Neuronal stem cell (in vitro differentiated cells): ENCODE measurements around the gene PSG7.
"Not testable (repeated sequence)": the region's sequence is repeated elsewhere in the genome, so short reads cannot be mapped to it uniquely, and the experiment has no call there.

Experiments used
- DNase-seq: peaks from one replicate; pipeline ENCODE4 v3.0.0-alpha.2; 2013; ENCODE audit warnings: low spot score
- H2AFZ ChIP-seq: one replicate; pipeline ENCODE4 v1.6.1; 2013; ENCODE audit warnings: mild to moderate bottlenecking, low read length, inconsistent platforms
- H2AK5ac ChIP-seq: 2 replicates; pipeline ENCODE4 v1.6.1; 2013; ENCODE audit warnings: low read depth, mild to moderate bottlenecking, inconsistent platforms, low read length, moderate library complexity, mixed read lengths
- H2BK120ac ChIP-seq: 2 replicates; pipeline ENCODE4 v1.6.1; 2013; ENCODE audit warnings: low read depth, mild to moderate bottlenecking, inconsistent platforms, low read length, moderate library complexity, mixed read lengths
- H2BK12ac ChIP-seq: one replicate; pipeline ENCODE4 v1.6.1; 2013; ENCODE audit warnings: low read length, inconsistent platforms
- H2BK15ac ChIP-seq: 2 replicates; pipeline ENCODE4 v1.6.1; 2013; ENCODE audit warnings: mild to moderate bottlenecking, low read length, inconsistent platforms, mixed read lengths
- H2BK5ac ChIP-seq: one replicate; pipeline ENCODE4 v1.6.1; 2013; ENCODE audit warnings: inconsistent platforms, mild to moderate bottlenecking, low read length, moderate library complexity
- H3K14ac ChIP-seq: one replicate; pipeline ENCODE4 v1.6.1; 2013; ENCODE audit warnings: low read length, inconsistent platforms
- H3K18ac ChIP-seq: 2 replicates; pipeline ENCODE4 v1.6.1; 2013; ENCODE audit warnings: low read length, inconsistent platforms
- H3K23ac ChIP-seq: 2 replicates; pipeline ENCODE4 v1.6.1; 2013; ENCODE audit warnings: low read depth, mild to moderate bottlenecking, mixed read lengths, low read length, inconsistent platforms; ENCODE audit not compliant: poor library complexity
- H3K27ac ChIP-seq: replicated peaks from 3 replicates; pipeline ENCODE4 v1.5.1; 2013; ENCODE audit warnings: low read length, inconsistent platforms
- H3K27me3 ChIP-seq, 3 experiments: 2 replicates each; pipeline ENCODE4 v1.6.1; 2013; ENCODE audit warnings: low read length in 3 of 3, mild to moderate bottlenecking in 2 of 3, inconsistent platforms in 1 of 3, low read depth in 1 of 3, mixed read lengths in 1 of 3, moderate library complexity in 1 of 3; ENCODE audit not compliant: control insufficient read depth in 3 of 3, insufficient read depth in 3 of 3
- H3K36me3 ChIP-seq, 2 donors: replicated peaks in 1 of 2; 2 replicates each; pipeline ENCODE4 v1.6.1; 2013; ENCODE audit warnings: low read length in 2 of 2; ENCODE audit not compliant: control insufficient read depth in 2 of 2, insufficient read depth in 2 of 2
- H3K4ac ChIP-seq: 2 replicates; pipeline ENCODE4 v1.6.1; 2013; ENCODE audit warnings: inconsistent platforms, mild to moderate bottlenecking, low read length, moderate library complexity
- H3K4me1 ChIP-seq, 2 donors: 1 replicate in 1 of 2; 2 replicates in 1 of 2; pipeline ENCODE4 v1.6.1; 2013; ENCODE audit warnings: low read length in 2 of 2, low read depth in 1 of 2; ENCODE audit not compliant: control insufficient read depth in 2 of 2, insufficient read depth in 1 of 2
- H3K4me2 ChIP-seq: one replicate; pipeline ENCODE4 v1.6.1; 2013; ENCODE audit warnings: mild to moderate bottlenecking, low read length, inconsistent platforms; ENCODE audit not compliant: insufficient read depth, poor library complexity, severe bottlenecking
- H3K4me3 ChIP-seq, 2 donors: 2 replicates each; pipeline ENCODE4 v1.5.1; 2013; ENCODE audit warnings: low read length in 2 of 2, mild to moderate bottlenecking in 2 of 2, inconsistent platforms in 1 of 2, moderate library complexity in 1 of 2
- H3K79me1 ChIP-seq: one replicate; pipeline ENCODE4 v1.6.1; 2013; ENCODE audit warnings: low read depth, mild to moderate bottlenecking, inconsistent platforms, low read length, moderate library complexity
- H3K9ac ChIP-seq: one replicate; pipeline ENCODE4 v1.6.1; 2013; ENCODE audit warnings: mild to moderate bottlenecking, low read depth, low read length, inconsistent platforms; ENCODE audit not compliant: poor library complexity
- H3K9me3 ChIP-seq, 2 donors: replicated peaks in 1 of 2; 2 replicates each; pipeline versions ENCODE3 to v1.6.1; 2013; ENCODE audit warnings: low read length in 2 of 2, mild to moderate bottlenecking in 2 of 2, inconsistent platforms in 1 of 2, low read depth in 1 of 2, mixed read lengths in 1 of 2, moderate library complexity in 1 of 2; ENCODE audit not compliant: control insufficient read depth in 2 of 2, insufficient read depth in 1 of 2
- H4K8ac ChIP-seq: one replicate; pipeline ENCODE4 v1.6.1; 2013; ENCODE audit warnings: low read depth, mild to moderate bottlenecking, inconsistent platforms, low read length, moderate library complexity
- H4K91ac ChIP-seq: one replicate; pipeline ENCODE4 v1.6.1; 2013; ENCODE audit warnings: low read length, low read depth, mild to moderate bottlenecking, inconsistent platforms; ENCODE audit not compliant: poor library complexity
- WGBS, 2 donors: extraction: QIAGEN DNeasy Blood & Tissue Kit; methylation state at CpG; one replicate each; pipeline ENCODE4 v1.1.7; 2013; ENCODE audit warnings: missing lambda C conversion rate in 2 of 2, mixed read lengths in 1 of 2; ENCODE audit not compliant: insufficient read length in 2 of 2, insufficient replicate concordance in 1 of 2; ENCODE audit errors: extremely low coverage in 2 of 2; 5-methylcytosine and 5-hydroxymethylcytosine counted together

PSG7 gene

DNA sequence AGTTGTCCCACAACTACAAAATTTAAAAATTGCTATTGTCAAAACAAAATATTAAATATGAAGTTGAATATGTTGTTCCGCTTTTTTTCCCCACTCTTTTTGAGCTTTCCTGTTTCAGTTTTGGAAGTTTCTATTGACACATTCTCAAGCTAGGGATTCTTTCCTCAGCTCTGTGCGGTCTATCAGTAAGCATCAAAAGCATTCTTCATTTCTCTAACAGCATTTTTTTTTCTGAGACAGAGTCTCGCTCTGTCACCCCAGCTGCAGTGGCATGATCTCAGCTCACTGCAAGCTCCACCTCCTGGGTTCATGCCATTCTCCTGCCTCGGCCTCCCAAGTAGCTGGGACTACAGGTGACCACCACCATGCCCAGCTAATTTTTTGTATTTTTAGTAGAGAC lies 24.1 kb downstream of the PSG7 start:
- H2BK5ac ChIP-seq, H3K14ac ChIP-seq, H4K91ac ChIP-seq, H3K36me3 ChIP-seq, H3K9me3 ChIP-seq, H2AK5ac ChIP-seq, H2AFZ ChIP-seq, H2BK120ac ChIP-seq, DNase-seq, H3K4ac ChIP-seq, H3K4me2 ChIP-seq, H3K9ac ChIP-seq, H3K23ac ChIP-seq, H3K27ac ChIP-seq, H3K27me3 ChIP-seq, H3K4me3 ChIP-seq, H2BK15ac ChIP-seq, H3K18ac ChIP-seq, H3K4me1 ChIP-seq, H3K79me1 ChIP-seq, H4K8ac ChIP-seq, H2BK12ac ChIP-seq: not testable (repeated sequence)
- no CpG with 5 or more reads among the region's 4 CpGs for whole genome bisulfite sequencing, 2 donors

- H3K9me3 ChIP-seq, H3K4me1 ChIP-seq, H3K4me2 ChIP-seq, H3K18ac ChIP-seq, DNase-seq, H3K4ac ChIP-seq, H4K91ac ChIP-seq, H2AK5ac ChIP-seq, H3K9ac ChIP-seq, H2BK12ac ChIP-seq, H3K4me3 ChIP-seq, H3K23ac ChIP-seq, H3K79me1 ChIP-seq, H3K27me3 ChIP-seq, H4K8ac ChIP-seq, H2BK5ac ChIP-seq, H2AFZ ChIP-seq, H3K36me3 ChIP-seq, H3K14ac ChIP-seq, H3K27ac ChIP-seq, H2BK15ac ChIP-seq, H2BK120ac ChIP-seq: not testable (repeated sequence)
- no CpG with 5 or more reads among the region's 5 CpGs for WGBS, 2 donors
Measured at GRCh38 chr19:42911731-42912130, 25.3 kb downstream of the PSG7 start.

- H2BK5ac ChIP-seq, H2AK5ac ChIP-seq, H4K91ac ChIP-seq, H3K27me3 ChIP-seq, H2BK12ac ChIP-seq, H3K4ac ChIP-seq, DNase-seq, H4K8ac ChIP-seq, H2BK120ac ChIP-seq, H3K18ac ChIP-seq, H3K4me1 ChIP-seq, H3K36me3 ChIP-seq, H2BK15ac ChIP-seq, H2AFZ ChIP-seq, H3K4me2 ChIP-seq, H3K9me3 ChIP-seq, H3K23ac ChIP-seq, H3K27ac ChIP-seq, H3K9ac ChIP-seq, H3K79me1 ChIP-seq, H3K14ac ChIP-seq, H3K4me3 ChIP-seq: not testable (repeated sequence)
- WGBS, 2 donors: no CpG with 5 or more reads among the region's 5 CpGs
Measured at GRCh38 chr19:42906162-42906561, 30.8 kb downstream of the PSG7 start.

GRCh38 chr19:42900561-42900960 lies 36.4 kb downstream of the PSG7 start:
- H3K4me2 ChIP-seq, H2AFZ ChIP-seq, H3K18ac ChIP-seq, H4K8ac ChIP-seq, H3K4me3 ChIP-seq, H3K23ac ChIP-seq, DNase-seq, H3K4ac ChIP-seq, H2AK5ac ChIP-seq, H3K36me3 ChIP-seq, H2BK15ac ChIP-seq, H3K27me3 ChIP-seq, H3K4me1 ChIP-seq, H4K91ac ChIP-seq, H3K27ac ChIP-seq, H2BK12ac ChIP-seq, H3K14ac ChIP-seq, H2BK5ac ChIP-seq, H2BK120ac ChIP-seq, H3K9me3 ChIP-seq, H3K79me1 ChIP-seq, H3K9ac ChIP-seq: not testable (repeated sequence)
- no CpG with 5 or more reads among the region's 4 CpGs for WGBS, 2 donors
